DOHH2 (cell line): ENCODE results near the gene DSCAML1.

Source experiments
- EZH2phosphoT487 ChIP-seq: fragments of 200-600 bp; sonication (generic); IDR thresholded peaks from 2 replicates; pipeline ENCODE4 v1.6.1; 2017; ENCODE audit warnings: borderline replicate concordance, mild to moderate bottlenecking, antibody characterized with exemption, low read length, moderate library complexity, mixed read lengths
- TF ChIP-seq, protein P1 (sequence below): fragments of 200-600 bp; sonication (generic); IDR thresholded peaks from one replicate; pipeline ENCODE4 v1.5.1; 2014; ENCODE audit warnings: antibody characterized with exemption, mild to moderate bottlenecking, low read depth, low read length; ENCODE audit not compliant: poor library complexity, severe bottlenecking

DNA sequence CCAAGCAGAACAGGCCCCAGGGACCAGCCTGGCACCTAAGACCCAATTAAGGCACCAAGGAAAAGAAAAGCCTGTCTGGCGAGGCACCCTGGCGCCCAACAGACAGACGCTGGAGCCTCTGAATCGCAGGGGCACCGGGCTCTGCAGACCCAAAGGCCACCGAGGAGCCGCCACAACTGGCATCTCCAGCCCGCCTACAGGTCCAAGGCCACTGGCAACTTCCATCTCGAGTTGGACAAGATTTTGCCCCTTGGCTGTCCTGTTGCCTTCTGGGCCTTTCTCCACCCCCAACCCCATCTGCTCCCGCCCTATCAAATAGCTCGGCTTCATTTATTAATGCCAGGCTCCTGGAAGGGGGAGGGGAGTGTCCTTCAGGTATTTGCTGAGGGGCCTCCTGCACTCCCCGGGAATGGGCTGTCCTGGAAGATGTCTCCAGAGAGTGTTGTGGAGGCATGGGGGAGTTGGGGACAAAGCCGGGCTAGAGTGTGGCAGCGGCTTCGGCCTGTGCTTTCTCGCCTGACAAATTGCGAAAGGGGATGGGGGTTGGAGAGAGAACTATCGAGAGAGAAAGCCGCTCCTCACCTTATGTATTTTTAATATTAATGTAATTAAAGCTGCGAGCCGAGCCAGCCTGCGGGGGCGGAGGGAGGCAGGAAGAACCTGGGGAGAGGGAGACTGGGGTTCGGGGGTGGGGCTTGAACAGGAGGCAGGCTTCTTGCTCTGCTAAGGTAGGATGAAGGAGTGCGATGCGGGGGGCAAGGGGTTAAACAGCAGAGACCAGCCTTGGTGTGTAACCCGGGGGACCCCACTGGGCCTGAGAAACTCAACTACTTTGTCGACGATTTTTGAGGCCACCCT, 2.0 kb downstream of the DSCAML1 start:
- TF ChIP-seq, protein P1, sequence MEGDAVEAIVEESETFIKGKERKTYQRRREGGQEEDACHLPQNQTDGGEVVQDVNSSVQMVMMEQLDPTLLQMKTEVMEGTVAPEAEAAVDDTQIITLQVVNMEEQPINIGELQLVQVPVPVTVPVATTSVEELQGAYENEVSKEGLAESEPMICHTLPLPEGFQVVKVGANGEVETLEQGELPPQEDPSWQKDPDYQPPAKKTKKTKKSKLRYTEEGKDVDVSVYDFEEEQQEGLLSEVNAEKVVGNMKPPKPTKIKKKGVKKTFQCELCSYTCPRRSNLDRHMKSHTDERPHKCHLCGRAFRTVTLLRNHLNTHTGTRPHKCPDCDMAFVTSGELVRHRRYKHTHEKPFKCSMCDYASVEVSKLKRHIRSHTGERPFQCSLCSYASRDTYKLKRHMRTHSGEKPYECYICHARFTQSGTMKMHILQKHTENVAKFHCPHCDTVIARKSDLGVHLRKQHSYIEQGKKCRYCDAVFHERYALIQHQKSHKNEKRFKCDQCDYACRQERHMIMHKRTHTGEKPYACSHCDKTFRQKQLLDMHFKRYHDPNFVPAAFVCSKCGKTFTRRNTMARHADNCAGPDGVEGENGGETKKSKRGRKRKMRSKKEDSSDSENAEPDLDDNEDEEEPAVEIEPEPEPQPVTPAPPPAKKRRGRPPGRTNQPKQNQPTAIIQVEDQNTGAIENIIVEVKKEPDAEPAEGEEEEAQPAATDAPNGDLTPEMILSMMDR: no peak
- no peak for TF ChIP-seq EZH2phosphoT487
